GM10847 (cell line): ENCODE results near the gene TMX2.
A peak's percentile ranks its signal among the peaks of the same experiment; 100 is the strongest.

ENCODE experiments used
- POLR2A ChIP-seq: IDR thresholded peaks from 2 replicates; pipeline ENCODE4 v1.6.1; 2011; ENCODE audit not compliant: insufficient read length; ENCODE audit errors: extremely low read depth

Gene TMX2

GRCh38 chr11:57751676-57752253 lies 39.4 kb downstream of the TMX2 start, which contains the start of gene BTBD18:
Gene BTBD18 (minus strand): TSS chr11:57751819. CDS start chr11:57751188, 631 bp downstream.
- TF ChIP-seq POLR2A: no peak

GRCh38 chr11:57752954-57753353 lies 40.6 kb downstream of the TMX2 start:
- no peak for TF ChIP-seq POLR2A

GRCh38 chr11:57758174-57758573 lies 45.8 kb downstream of the TMX2 start:
- TF ChIP-seq POLR2A: no peak

GRCh38 chr11:57761301-57762234 lies 49.2 kb downstream of the TMX2 start, which contains the start of gene CTNND1:
Gene CTNND1 (plus strand): TSS chr11:57761802. CDS start chr11:57791479, 29,677 bp downstream.
- peak; percentile 15 for TF ChIP-seq POLR2A

- no peak for TF ChIP-seq POLR2A
Measured at GRCh38 chr11:57762235-57762861, 50.0 kb downstream of the TMX2 start.

GRCh38 chr11:57763568-57763967 lies 51.2 kb downstream of the TMX2 start:
- no peak for TF ChIP-seq POLR2A

- no peak for TF ChIP-seq POLR2A
Measured at GRCh38 chr11:57764021-57764420, 51.6 kb downstream of the TMX2 start.

- no peak for TF ChIP-seq POLR2A
Measured at GRCh38 chr11:57764566-57764965, 52.2 kb downstream of the TMX2 start.

GRCh38 chr11:57764972-57765371 lies 52.6 kb downstream of the TMX2 start:
- TF ChIP-seq POLR2A: no peak

GRCh38 chr11:57770793-57771192 lies 58.4 kb downstream of the TMX2 start:
- TF ChIP-seq POLR2A: no peak

GRCh38 chr11:57771365-57771764 lies 59.0 kb downstream of the TMX2 start:
- TF ChIP-seq POLR2A: no peak

- TF ChIP-seq POLR2A: no peak
Measured at GRCh38 chr11:57772562-57772961, 60.2 kb downstream of the TMX2 start.

GRCh38 chr11:57773026-57773598 lies 60.7 kb downstream of the TMX2 start:
- no peak for TF ChIP-seq POLR2A

- TF ChIP-seq POLR2A: no peak
Measured at GRCh38 chr11:57775491-57775890, 63.1 kb downstream of the TMX2 start.

GRCh38 chr11:57776031-57776521 lies 63.7 kb downstream of the TMX2 start:
- no peak for TF ChIP-seq POLR2A
